Body of pancreas (tissue), 4 donors: ENCODE data around the gene VCX2.

Experiments
- POLR2A ChIP-seq, 3 donors: fragments of 450-650 bp; IDR thresholded peaks; one replicate each; pipeline ENCODE4 v1.6.1; 2016; ENCODE audit warnings: antibody characterized with exemption in 3 of 3, mild to moderate bottlenecking in 2 of 3
- TF ChIP-seq, protein P1 (sequence below), 7 experiments: fragments of 450-650 bp in 4 of 7; fragments of 200-600 bp in 3 of 7; sonication (generic) in 3 of 7; IDR thresholded peaks; one replicate each; pipeline ENCODE4 v1.5.1; 2016 to 2019; ENCODE audit warnings: antibody characterized with exemption in 7 of 7

DNA sequence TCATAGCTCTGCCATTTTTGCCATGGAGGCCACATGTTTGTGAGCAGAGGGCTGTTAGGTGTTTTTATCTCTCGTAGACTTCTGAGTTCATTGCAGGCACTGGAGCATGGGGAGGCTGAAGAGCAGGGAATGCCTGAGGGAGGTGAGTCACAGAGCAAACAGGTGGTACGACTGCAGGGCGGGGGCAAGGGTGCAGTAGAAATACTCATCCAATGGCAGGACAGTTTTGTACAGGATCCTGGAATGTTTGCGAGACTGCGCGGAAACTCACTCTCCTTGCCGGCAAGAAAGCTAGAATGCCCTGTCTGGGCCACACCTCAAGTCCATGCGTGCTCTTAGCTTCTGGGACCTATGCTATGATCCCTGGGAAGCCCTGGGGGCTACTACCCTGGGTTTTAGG is 20.0 kb upstream of the VCX2 start:
- TF ChIP-seq, protein P1, sequence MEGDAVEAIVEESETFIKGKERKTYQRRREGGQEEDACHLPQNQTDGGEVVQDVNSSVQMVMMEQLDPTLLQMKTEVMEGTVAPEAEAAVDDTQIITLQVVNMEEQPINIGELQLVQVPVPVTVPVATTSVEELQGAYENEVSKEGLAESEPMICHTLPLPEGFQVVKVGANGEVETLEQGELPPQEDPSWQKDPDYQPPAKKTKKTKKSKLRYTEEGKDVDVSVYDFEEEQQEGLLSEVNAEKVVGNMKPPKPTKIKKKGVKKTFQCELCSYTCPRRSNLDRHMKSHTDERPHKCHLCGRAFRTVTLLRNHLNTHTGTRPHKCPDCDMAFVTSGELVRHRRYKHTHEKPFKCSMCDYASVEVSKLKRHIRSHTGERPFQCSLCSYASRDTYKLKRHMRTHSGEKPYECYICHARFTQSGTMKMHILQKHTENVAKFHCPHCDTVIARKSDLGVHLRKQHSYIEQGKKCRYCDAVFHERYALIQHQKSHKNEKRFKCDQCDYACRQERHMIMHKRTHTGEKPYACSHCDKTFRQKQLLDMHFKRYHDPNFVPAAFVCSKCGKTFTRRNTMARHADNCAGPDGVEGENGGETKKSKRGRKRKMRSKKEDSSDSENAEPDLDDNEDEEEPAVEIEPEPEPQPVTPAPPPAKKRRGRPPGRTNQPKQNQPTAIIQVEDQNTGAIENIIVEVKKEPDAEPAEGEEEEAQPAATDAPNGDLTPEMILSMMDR (IDR thresholded peaks at IDR 0.05): no peak
- TF ChIP-seq POLR2A (IDR thresholded peaks at IDR 0.05): no peak
